CD4-positive, alpha-beta T cell treated with Interleukin-10 for 1 hour (primary cell): ENCODE measurements around the gene SND1.

Experiments
- DNase-seq: peaks from one replicate; pipeline ENCODE4 v3.0.0-alpha.2; 2020

The SND1 gene

GRCh38 chr7:127736511-127736910 lies 84.5 kb downstream of the SND1 start:
- DNase-seq = no peak

- DNase-seq = no peak
Observed at GRCh38 chr7:127738859-127739258, 86.9 kb downstream of the SND1 start.

DNA sequence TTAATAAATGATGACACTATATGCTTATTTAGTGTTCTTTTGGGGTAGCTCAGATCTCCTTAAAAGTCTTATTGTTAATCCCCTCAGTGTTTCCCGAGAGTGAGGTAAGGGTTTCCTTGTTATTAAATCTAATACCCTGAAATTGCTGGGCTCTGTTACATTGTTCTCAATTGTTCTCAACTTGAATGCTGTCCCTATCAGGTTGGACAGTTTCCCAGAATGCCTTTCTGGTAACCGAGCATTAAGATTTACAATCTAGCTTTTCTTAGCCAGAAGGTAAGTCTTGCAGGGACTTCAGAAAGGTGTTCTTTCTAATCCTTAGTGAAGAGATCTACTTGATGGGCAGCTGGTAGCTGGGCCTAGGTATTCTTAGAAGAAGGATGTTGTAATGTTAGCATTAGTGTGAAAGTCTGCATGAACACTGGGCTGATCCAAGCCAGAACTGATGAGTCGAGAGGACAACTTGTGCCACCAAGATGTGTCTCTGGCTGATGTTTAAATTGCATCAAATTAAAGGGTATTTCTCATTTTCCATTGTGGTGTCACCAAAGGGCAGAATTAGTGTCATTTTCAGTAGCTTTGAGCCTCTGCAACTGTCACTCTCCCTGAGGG lies 89.9 kb downstream of the SND1 start:
- no peak for DNase-seq

- no peak for DNase-seq
Observed at GRCh38 chr7:127745445-127745844, 93.5 kb downstream of the SND1 start.

DNA sequence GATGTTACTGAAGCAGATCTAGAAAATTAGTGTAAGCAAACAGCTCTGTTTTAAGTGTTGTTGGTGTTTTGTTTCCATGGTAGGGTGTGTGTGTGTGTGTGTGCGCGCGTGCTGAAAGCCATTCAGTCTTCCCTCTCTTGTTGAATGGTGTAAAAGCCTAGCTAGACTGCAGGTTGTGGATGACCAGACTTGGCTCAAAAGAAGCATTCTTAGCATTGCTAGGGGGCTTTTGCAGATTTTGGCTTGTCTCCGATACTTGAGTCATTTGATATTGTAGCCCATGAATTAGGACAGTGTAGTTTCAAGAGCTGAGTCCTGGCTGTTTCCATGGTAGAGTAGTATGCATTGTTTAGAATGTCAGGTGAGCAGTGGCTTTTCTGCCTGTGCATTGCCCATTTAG lies 99.1 kb downstream of the SND1 start:
- DNase-seq = no peak

- no peak for DNase-seq
Observed at GRCh38 chr7:127751490-127752448, 99.8 kb downstream of the SND1 start.

GRCh38 chr7:127752829-127753228 lies 100.8 kb downstream of the SND1 start:
- DNase-seq = no peak

GRCh38 chr7:127754457-127754856 lies 102.5 kb downstream of the SND1 start:
- no peak for DNase-seq

- no peak for DNase-seq
Observed at GRCh38 chr7:127755521-127755920, 103.5 kb downstream of the SND1 start.

DNA sequence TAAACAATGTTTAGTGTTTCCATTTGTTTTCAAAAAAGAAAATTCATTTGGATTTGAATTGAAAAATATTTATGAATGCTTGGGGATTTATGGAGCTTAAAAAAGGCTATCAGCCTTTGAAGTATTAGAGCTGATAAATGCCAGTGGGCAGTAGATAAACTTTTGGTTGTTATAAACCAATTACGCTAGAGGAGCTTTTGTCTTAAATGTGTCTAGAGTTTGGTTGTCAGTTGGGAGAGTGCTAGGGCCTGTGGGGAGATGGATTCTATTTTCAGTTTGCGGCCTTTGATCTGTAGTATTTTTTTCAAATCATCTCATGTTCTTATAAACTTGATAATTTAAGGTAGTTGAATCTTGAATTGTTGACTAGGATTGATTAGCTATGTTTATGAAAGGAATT lies 104.0 kb downstream of the SND1 start:
- DNase-seq = no peak

DNA sequence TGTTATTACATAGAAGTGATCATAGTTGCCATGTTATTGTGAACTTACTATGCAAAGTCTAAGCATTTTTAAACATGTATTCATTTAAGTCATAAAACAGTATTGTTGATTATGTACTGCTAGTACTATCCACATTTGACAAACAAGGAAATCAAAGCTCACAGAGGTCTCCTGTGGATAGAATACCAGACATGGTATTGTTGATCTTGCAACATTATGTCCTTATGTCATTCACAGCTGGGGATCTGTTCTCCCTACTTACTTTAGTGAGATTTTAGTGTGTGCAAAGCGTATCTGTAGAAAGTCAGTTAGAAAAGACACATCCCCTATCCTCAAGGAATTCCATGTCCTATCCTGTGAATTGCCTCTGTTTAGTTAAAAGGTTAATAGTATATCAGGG lies 106.1 kb downstream of the SND1 start:
- DNase-seq = no peak

- no peak for DNase-seq
Observed at GRCh38 chr7:127758845-127759244, 106.9 kb downstream of the SND1 start.

DNA sequence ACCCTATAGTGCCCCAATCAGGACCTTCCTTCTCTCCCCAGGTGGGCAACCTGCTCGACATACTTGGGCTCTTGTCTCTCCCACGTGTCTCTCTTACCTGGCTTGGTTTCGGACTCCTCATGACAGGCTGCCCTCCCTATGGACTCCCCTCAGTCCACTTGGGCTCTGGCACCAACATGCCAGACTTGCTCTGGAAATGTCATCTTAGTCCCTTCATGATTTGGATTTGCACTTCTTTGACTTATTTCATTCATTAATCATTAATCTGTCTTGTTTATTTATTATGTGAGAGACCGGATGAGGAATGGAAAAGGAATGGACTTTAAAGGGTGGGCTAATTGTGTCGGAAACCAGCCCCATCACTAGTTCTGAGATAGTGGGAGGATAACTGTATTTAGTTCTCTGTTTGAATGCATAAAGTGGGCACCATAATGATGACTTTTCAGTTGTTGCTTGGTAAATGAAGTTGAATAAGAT lies 108.0 kb downstream of the SND1 start:
- DNase-seq = no peak

DNA sequence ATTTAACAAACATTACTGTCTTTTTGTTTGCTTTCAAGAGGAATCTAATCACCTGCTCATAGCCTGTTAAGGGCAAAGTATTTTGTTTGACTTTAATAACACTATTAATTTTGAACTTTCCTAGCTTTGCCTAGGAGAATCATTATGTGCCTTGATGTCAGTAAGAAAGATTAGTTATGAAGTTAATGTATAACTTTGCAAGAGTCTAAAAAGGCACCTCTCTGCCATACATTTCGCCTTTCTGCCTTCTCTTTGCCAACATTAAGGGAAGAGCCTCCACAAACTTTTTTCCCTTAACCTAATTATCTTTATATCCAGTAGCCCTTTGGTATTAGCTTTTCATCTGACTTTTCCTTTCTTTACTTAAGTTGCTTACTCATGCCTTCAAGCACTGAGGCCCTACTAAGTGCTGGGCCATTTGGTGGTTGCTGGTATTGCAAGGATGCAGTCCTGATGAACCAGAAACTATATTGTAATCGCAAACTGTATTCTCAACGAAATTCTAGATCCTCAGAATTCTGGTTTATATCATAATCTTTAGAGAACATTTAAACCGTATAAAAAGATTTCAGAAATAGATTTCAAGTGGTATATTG lies 108.5 kb downstream of the SND1 start:
- DNase-seq = no peak

DNA sequence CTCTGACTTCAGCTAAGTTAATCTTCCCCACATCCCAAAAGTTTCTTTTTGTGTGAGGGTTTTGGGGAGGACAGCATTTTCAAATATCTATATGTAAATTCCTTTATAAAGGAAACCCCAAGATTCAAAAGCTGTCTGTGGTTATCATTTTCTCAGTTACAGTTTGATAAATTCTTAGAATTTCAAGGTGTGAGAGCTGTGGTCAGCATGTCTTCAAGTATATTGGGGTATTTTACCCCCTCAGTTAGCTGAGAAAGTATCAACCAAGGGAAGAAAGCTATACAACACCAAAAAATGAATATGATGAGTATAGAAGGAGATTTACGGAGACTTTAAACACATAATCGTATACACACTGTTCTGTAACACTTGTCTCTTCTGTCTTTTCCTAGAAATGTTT lies 109.2 kb downstream of the SND1 start:
- DNase-seq = peak; percentile 8

GRCh38 chr7:127764681-127765080 lies 112.7 kb downstream of the SND1 start:
- DNase-seq = no peak

- no peak for DNase-seq
Observed at GRCh38 chr7:127765150-127765549, 113.2 kb downstream of the SND1 start.

DNA sequence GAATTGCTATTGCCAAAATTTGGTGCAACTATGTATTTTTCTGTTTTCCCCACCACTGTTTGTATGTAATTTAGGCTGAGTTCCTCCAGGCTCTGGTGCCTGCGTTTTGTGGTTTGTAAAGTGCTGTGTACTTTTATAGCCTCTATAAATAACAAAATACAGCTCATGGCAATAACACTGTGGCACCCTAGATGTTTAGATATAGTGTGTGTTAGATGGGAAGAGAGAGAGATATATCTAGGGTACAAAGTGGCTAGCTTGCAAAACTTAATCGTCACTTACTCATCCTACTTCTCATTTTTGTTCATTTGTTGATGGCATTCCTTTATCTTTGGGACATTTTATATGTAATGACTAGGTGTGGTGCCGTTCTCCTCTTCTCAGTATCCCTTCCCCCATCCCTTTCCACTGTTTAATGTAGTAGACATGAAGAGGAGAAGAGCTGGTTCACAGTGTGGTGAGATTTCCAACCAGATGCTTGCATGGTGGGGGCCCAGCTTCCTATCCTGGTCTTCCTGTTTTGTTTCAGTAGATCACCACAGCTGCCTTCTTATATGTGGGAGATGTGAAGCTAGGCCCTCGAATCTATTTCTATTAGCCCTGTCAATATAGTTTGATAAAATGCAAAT lies 115.0 kb downstream of the SND1 start:
- DNase-seq = peak; percentile 12

DNA sequence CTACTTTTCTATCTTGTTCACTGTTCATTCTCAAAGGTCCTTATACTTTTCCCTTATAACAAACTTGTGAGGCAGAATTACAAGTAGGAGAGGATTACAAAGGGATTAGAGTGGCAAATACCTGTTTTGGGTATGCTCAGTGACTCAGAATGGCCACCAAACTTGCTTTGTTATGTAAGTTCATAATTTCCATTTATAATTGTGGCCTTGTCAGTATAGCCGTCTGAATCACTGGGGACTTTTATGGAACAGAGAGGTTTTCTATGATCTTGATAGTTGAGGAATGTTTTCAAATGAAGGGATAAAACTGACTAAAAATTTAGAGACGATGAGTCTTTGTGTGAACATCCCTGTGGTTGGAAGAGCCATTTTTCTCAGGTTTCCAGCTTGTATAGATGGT lies 116.2 kb downstream of the SND1 start:
- DNase-seq = no peak

GRCh38 chr7:127769137-127769536 lies 117.1 kb downstream of the SND1 start:
- no peak for DNase-seq

DNA sequence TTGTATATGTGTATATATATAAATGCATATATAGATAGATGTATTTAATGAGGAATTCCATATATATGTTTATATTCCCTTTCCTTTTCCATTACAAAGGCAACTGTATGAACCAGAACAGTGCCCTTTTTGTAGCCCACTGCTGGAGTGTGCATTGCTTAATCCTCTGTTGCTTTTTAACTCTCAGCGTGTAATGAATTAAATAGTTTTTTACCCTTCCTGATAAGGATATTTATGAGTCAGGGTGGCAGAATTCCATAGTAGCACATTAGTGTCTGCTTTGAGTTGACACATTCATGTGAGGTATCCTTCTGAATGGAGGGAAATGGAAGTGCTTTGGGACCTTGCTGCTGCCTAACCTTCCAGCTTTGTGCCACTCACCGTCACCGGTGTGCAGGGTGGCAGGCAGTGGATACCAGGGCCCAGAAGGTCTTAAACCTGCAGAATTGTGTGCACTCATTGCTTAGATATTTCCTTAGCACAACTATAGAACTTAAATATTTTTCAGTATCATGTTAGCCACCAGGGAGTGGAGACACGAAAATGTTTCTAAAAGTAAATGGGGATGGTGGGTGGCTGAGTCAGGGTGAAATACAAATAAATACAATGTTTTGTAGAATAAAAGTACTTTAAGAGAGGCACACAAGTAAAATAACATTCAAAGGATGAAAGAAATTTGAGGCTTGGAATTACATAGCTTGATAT lies 117.9 kb downstream of the SND1 start:
- no peak for DNase-seq

GRCh38 chr7:127770885-127771284 lies 118.9 kb downstream of the SND1 start:
- no peak for DNase-seq

- DNase-seq = no peak
Observed at GRCh38 chr7:127771707-127772106, 119.7 kb downstream of the SND1 start.
